SW480 (cell line): ENCODE data around the gene SEPHS1.
"Not testable (repeated sequence)": the region's sequence is repeated elsewhere in the genome, so short reads cannot be mapped to it uniquely, and the experiment has no call there.

ENCODE experiments used
- DNase-seq: peaks from one replicate; pipeline ENCODE4 v3.0.0-alpha.2; 2016; ENCODE audit warnings: low spot score

SEPHS1 gene

DNA sequence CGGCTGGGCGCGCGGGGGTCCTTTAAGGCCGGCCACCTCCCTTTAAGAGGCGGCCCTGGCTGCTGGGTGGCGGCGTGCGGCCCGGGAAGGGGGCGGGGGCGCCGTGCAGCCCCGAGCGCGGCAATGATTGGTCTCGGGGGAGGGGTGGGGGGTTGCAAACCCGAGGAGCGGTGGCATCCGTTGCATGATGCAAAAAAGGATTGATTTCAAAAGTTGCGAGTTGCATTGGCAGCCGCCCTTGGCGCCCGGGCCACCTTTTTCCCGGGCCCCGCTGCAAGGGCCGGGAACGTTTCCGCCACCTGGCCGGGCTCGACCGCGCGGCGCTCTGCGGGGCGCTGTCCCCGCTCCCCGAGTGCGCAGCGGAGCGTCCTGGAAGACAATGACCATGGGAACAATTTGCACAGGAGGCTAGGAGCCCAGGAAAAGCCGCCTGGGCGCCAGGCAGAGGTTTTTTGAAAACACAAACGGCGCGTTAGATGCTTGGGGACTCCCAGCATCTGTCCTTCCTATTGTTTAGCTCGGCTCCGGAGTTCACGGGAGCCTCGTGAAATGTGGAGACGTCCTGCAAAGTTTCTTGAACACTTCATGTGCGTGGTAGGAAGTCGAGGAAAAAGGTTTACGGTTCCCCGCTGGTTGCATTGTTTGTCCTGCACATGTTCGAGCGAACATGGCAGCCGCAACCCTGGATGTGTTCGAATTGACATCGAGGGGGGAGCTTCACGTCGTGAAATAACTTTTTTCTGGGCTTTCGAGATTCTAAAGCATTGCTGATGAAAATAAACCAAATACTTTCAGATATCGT is at the start of gene SEPHS1:
Gene SEPHS1 (minus strand): TSS at position 78 of the 802 bp plus-strand sequence. CDS start 3,343 bp downstream, outside the sequence.
- DNase-seq: peak; percentile 79

- no peak for DNase-seq
Measured at GRCh38 chr10:13397052-13397451, 49.0 kb upstream of the SEPHS1 start.

DNA sequence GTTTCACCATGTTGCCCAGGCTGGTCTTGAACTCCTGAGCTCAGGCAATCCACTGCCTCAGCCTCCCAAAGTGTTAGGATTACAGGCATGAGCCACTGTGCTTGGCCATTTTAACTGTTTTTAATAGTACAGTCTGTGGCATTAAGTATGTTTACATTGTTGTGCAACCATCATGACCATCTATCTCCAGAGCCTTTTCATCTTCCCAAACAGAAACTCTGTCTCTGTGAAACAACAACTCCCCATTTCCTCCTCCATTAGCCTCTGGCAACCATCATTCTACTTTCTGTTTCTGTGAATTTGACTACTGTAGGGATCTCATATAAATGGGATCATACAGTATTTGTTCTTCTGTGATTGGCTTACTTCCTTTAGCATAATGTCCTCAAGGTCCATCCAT is 48.3 kb upstream of the SEPHS1 start:
- DNase-seq: no peak

DNA sequence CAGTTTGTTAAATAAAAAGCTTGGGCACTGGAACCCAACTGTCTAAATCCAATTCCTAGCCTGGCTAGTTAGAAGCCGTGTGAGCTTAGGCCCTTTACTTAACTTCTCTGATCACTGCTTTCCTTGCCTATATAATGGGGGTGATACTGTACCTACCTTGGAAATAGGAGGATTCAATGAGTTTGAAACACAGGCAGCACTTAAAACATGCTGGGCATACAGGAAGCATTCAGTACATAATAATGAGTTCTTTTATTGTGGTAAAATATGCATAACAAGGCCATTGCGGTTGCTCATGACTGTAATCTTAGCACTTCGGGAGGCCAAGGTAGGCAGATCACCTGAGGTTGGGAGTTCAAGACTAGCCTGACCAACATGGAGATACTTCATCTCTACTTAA is 47.4 kb upstream of the SEPHS1 start:
- DNase-seq: no peak

GRCh38 chr10:13393640-13394039 is 45.5 kb upstream of the SEPHS1 start:
- DNase-seq: no peak

DNA sequence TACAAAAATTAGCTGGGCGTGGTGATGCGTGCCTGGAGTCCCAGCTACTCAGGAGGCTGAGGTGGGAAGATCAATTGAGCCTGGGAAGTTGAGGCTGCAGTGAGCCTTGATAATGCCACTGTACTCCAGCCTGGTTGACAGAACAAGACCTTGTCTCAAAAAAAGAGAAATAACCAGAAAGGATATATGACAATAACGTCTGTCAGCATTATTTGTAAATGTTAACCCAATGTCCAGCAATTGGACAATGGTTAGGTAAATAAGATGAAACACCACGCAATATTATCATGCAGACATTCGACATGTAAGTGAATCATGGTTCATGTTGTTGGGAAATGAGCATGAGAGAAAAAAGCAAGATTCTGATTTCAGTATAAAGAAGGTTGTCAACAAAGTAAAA is 44.6 kb upstream of the SEPHS1 start:
- no peak for DNase-seq

- DNase-seq: no peak
Measured at GRCh38 chr10:13390604-13391522, 42.8 kb upstream of the SEPHS1 start.

GRCh38 chr10:13388478-13389230 is 40.6 kb upstream of the SEPHS1 start:
- DNase-seq: no peak

GRCh38 chr10:13386021-13386420 is 37.9 kb upstream of the SEPHS1 start:
- no peak for DNase-seq

- peak; percentile 41 for DNase-seq
Measured at GRCh38 chr10:13383399-13383761, 35.3 kb upstream of the SEPHS1 start.

DNA sequence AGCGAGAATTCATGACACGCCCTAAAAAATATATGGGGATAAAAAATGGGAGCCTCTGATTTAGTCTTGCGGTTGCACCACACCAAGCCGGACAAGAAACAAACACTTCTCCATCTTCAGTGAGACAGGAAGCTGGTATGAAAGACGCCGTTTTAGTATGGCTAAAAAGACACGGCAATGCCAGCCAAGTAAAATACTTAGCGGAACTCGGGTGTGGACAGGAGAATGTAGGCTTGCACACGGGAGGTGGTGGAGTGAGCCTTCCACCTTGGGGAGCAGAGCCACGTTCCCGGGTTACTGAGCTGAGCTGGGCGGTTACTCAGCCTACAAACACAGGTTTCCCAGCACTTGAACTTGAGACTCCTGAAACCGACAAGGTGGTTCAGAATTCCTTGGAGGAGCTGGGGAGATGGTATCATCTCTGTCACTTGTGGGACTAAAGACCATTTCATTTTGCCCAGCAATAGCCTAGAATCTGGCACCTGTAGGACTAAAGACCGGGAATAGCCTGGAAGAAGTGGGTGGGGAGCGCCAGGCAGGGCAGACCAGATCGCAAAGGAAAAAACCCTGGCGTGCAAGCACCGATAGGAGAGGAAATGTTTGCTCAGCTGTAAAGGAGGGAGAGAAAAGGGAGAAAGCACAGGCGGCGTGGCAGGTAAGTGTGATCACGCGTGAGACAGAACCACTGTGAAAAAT is 34.8 kb upstream of the SEPHS1 start:
- DNase-seq: peak; percentile 36

DNA sequence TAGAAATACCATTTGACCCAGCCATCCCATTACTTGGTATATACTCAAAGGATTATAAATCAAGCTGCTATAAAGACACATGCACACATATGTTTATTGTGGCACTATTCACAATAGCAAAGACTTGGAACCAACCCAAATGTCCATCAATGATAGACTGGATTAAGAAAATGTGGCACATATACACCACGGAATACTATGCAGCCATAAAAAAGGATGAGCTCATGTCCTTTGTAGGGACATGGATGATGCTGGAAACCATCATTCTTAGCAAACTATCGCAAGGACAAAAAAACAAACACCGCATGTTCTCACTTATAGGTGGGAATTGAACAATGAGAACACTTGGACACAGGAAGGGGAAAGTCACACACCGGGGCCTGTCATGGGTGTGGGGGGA is 31.0 kb upstream of the SEPHS1 start:
- not testable (repeated sequence) for DNase-seq

DNA sequence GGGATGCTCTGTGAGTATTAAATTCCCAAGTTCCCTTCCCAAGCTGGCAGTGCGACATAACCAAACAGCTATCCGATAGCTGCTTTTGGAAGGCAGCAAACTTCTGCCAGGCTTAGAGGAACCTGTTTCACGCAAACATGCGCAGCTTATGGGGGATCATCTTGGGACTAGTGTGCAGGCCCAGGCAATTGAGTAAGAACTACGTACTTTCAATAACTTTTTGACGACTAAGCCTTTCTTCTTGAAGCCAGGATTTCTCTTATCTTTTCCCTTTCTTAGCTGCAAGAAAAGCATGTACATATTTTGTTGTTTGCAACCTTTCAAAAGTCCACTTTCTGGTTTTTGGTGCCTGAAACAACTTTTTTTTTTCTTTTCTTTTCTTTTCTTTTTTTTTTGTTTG is 28.7 kb upstream of the SEPHS1 start:
- no peak for DNase-seq

DNA sequence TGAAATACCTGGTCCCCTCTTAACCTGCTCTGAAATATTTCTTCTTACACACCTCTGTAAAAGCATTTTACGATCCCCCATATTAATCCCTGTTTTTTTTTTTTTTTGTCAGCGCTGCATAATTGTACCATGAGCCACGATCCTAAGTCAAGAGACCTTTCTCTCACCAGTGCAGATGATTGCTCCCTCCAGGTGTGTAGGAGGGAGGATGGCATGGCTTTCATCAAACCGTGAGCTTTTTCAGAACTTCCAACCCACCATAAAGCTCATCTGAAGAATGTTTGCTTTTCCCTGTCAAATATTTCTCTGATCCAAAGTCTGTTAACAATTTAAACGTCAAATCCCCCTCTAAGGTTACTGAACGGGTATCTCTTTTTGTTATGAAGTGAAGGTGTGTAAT is 28.2 kb upstream of the SEPHS1 start:
- no peak for DNase-seq

- no peak for DNase-seq
Measured at GRCh38 chr10:13375791-13376190, 27.7 kb upstream of the SEPHS1 start.

DNA sequence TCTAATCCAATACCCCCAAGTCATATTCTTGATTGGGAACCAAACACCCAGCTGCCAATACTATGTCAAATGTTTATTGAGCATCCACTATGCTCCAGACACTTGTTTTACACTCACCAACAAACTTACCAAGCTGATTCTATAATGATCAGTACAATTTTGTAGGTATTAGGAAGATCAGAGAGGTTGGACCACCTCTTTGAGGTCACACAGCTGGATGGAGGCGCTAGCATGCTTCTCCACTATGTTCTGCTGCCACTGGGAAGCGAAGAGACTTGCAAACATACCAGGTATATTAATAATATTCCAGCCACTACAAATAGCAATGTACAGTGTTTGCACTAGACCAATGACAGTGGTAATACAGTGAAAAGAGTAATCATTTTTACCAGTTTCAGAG is 25.6 kb upstream of the SEPHS1 start:
- no peak for DNase-seq

GRCh38 chr10:13372524-13372923 is 24.4 kb upstream of the SEPHS1 start:
- DNase-seq: no peak

DNA sequence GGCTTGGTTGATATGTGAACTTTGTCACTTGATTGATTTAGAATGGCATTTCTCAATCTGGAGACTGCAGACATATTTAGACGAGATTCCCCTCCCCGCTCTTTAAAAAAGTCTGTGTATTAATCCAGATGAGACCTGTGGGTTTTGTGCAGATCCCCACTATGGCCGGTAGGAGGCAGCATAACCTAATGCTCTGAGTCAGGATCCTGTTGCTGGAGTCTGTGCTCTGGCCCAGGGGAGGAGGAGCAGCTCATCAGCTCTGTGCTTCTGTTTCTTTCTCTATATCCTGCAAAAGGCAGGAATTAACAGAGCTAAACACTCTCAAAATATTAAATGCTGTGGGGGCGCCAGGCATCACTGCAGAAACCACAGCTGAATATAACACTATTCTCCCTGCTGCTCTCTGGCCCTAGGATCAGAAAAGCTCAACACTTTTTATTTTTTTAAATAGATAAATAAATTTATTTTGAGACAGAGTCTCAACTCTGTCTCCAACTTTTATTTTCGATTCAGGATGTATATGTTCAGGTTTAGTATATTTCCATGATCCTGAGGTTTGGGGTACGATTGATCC is 23.9 kb upstream of the SEPHS1 start:
- peak; percentile 80 for DNase-seq

DNA sequence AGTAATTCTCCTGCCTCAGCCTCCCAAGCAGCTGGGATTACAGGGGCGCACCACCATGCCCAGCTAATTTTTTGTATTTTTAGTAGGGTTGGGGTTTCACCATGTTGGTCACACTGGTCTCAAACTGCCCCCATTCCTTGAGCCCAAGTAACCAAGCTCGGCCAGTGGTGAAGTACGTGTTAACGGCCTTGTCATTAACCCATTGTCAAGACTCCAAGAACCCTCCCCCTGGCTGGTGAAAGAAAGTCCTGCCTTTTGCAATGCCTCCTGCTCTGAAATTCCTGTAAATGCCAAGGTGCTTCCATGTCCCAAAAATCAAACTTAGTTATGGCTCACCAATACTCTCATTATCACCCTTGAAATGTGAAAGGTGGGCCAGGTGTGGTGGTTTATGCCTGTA is 18.8 kb upstream of the SEPHS1 start:
- DNase-seq: no peak

- no peak for DNase-seq
Measured at GRCh38 chr10:13365831-13366230, 17.7 kb upstream of the SEPHS1 start.

DNA sequence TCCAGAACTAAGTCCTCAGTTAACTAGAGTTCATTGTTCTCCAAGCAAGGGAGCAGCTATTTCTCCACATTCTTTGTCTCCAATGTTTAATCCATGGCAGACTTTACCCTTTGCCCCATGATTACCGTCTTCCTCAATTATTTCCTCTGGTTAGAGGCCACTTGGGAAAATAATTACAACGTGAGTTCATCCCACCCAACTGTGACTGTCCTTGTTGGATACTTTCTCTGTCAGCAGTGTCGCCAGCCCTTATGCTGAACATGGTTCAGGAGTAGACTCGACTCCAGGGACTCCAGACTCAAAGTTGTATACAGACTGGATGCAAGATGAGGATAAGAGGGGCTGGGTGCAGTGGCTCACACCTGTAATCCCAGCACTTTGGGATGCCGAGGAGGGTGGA is 17.1 kb upstream of the SEPHS1 start:
- no peak for DNase-seq
